CD14-positive monocyte (primary cell): ENCODE measurements around the gene BCORL1. TPM values are rescaled to one million over a fixed set of nuclear protein-coding genes. Genes with fewer than 3 reads are reported as not detected.

Experiments used
- DNase-seq, 3 donors: peaks; one replicate each; pipeline ENCODE4 v3.0.0-alpha.2; 2011 to 2022
- H2AFZ ChIP-seq: 2 replicates; pipeline ENCODE4 v1.6.0; 2012; ENCODE audit warnings: mild to moderate bottlenecking, low read depth, low read length, inconsistent platforms; ENCODE audit not compliant: insufficient read depth, poor library complexity, severe bottlenecking
- H3K27ac ChIP-seq, 2 donors: 1 replicate in 1 of 2; 2 replicates in 1 of 2; pipeline ENCODE4 v1.5.1; 2012 to 2013; ENCODE audit warnings: low read length in 2 of 2, control low read depth in 1 of 2, inconsistent platforms in 1 of 2, low read depth in 1 of 2, mild to moderate bottlenecking in 1 of 2
- H3K27me3 ChIP-seq, 2 donors: one replicate each; pipeline versions ENCODE4 v1.6.0 to v1.6.1; 2011 to 2013; ENCODE audit warnings: low read length in 2 of 2; ENCODE audit not compliant: control insufficient read depth in 2 of 2, insufficient read depth in 2 of 2
- H3K36me3 ChIP-seq, 2 donors: replicated peaks in 1 of 2; 1 replicate in 1 of 2; 2 replicates in 1 of 2; pipeline versions ENCODE4 v1.5.1 to v1.6.1; 2012 to 2013; ENCODE audit warnings: low read length in 2 of 2, control low read depth in 1 of 2, inconsistent platforms in 1 of 2, mild to moderate bottlenecking in 1 of 2; ENCODE audit not compliant: insufficient read depth in 2 of 2, control insufficient read depth in 1 of 2
- H3K4me1 ChIP-seq, 2 donors: 1 replicate in 1 of 2; 2 replicates in 1 of 2; pipeline versions ENCODE4 v1.5.1 to v1.6.1; 2012 to 2013; ENCODE audit warnings: low read length in 2 of 2, control low read depth in 1 of 2, inconsistent platforms in 1 of 2, mild to moderate bottlenecking in 1 of 2, moderate library complexity in 1 of 2; ENCODE audit not compliant: insufficient read depth in 2 of 2, control insufficient read depth in 1 of 2
- H3K4me2 ChIP-seq: replicated peaks from 2 replicates; pipeline ENCODE3; 2012; ENCODE audit warnings: low read length, moderate library complexity, mild to moderate bottlenecking; ENCODE audit not compliant: poor library complexity, severe bottlenecking; ENCODE audit errors: extremely low read depth
- H3K4me3 ChIP-seq, 3 experiments: fragments of 200-600 bp in 1 of 3; sonication (generic) in 1 of 3; replicated peaks in 1 of 3; 1 replicate in 2 of 3; 2 replicates in 1 of 3; pipeline ENCODE4 v1.5.1; 2011 to 2013; ENCODE audit warnings: low read length in 3 of 3, mild to moderate bottlenecking in 3 of 3, control low read depth in 2 of 3, low read depth in 2 of 3, inconsistent platforms in 1 of 3, moderate library complexity in 1 of 3
- H3K79me2 ChIP-seq: 2 replicates; pipeline ENCODE4 v1.6.0; 2012; ENCODE audit warnings: mild to moderate bottlenecking, control low read depth, inconsistent platforms, low read length, moderate library complexity; ENCODE audit not compliant: insufficient read depth
- H3K9ac ChIP-seq: 2 replicates; pipeline ENCODE4 v1.6.0; 2017; ENCODE audit warnings: low read length, mild to moderate bottlenecking; ENCODE audit not compliant: insufficient read depth, poor library complexity, severe bottlenecking
- H3K9me3 ChIP-seq, 2 donors: replicated peaks in 1 of 2; 1 replicate in 1 of 2; 2 replicates in 1 of 2; pipeline versions ENCODE4 v1.5.1 to v1.6.1; 2012 to 2013; ENCODE audit warnings: low read length in 2 of 2, control low read depth in 1 of 2; ENCODE audit not compliant: control insufficient read depth in 1 of 2, insufficient read depth in 1 of 2
- H4K20me1 ChIP-seq: 2 replicates; pipeline ENCODE4 v1.6.0; 2012; ENCODE audit warnings: mild to moderate bottlenecking, low read length, control low read depth, moderate library complexity; ENCODE audit not compliant: insufficient read depth
- H3K27ac Mint-ChIP-seq, 7 donors: one replicate each; pipeline ENCODE4 v1.8.0; 2020; ENCODE audit warnings: mild to moderate bottlenecking in 7 of 7, mixed read lengths in 7 of 7, moderate library complexity in 6 of 7, inconsistent platforms in 2 of 7
- H3K27me3 Mint-ChIP-seq, 3 donors: one replicate each; pipeline ENCODE4 v1.8.0; 2021 to 2022; ENCODE audit warnings: low read depth in 3 of 3, mild to moderate bottlenecking in 3 of 3, mixed read lengths in 3 of 3, moderate library complexity in 3 of 3, inconsistent platforms in 1 of 3
- H3K36me3 Mint-ChIP-seq, 2 donors: one replicate each; pipeline ENCODE4 v1.8.0; 2020; ENCODE audit warnings: mixed read lengths in 2 of 2, inconsistent platforms in 1 of 2, mild to moderate bottlenecking in 1 of 2
- H3K4me1 Mint-ChIP-seq: one replicate; pipeline ENCODE4 v1.8.0; 2020; ENCODE audit warnings: mild to moderate bottlenecking, mixed read lengths
- H3K4me3 Mint-ChIP-seq, 2 donors: one replicate each; pipeline ENCODE4 v1.8.0; 2020; ENCODE audit warnings: mild to moderate bottlenecking in 2 of 2, mixed read lengths in 2 of 2, moderate library complexity in 1 of 2
- H3K9me3 Mint-ChIP-seq, 7 donors: one replicate each; pipeline ENCODE4 v1.8.0; 2020 to 2022; ENCODE audit warnings: mixed read lengths in 7 of 7, mild to moderate bottlenecking in 6 of 7, moderate library complexity in 6 of 7, inconsistent platforms in 2 of 7
- WGBS: methylation state at CpG from one replicate; pipeline ENCODE4 v1.1.5; 2013; ENCODE audit warnings: missing lambda C conversion rate; ENCODE audit not compliant: insufficient coverage; 5-methylcytosine and 5-hydroxymethylcytosine counted together
- intact Hi-C, 2 donors: fragments of 100-400 bp; cut with micrococcal nuclease; formaldehyde crosslinking; loops; one replicate each; pipeline versions ENCODE4 v1.15.0 to v1.15.1; 2023
- polyA plus RNA-seq, 3 donors: library from polyadenylated mRNA; depleted of rRNA in 1 of 3; unstranded in 2 of 3; stranded (reverse) in 1 of 3; fragments of 300-500 nt in 2 of 3; fragments of >200 nt in 1 of 3; fragmentation: Illumina TruSeq in 2 of 3; gene quantifications; 1 replicate in 2 of 3; 2 replicates in 1 of 3; pipeline ENCODE4 v1.2.3, GENCODE V29; 2012 to 2021
- TF ChIP-seq, protein P1 (sequence below): fragments of 200-600 bp; IDR thresholded peaks from one replicate; pipeline ENCODE4 v1.8.0; 2022; ENCODE audit warnings: antibody characterized with exemption, mild to moderate bottlenecking

The BCORL1 gene
- polyA plus RNA-seq, 3 donors, result 0.69 to 2.4 (median 0.72) TPM

DNA sequence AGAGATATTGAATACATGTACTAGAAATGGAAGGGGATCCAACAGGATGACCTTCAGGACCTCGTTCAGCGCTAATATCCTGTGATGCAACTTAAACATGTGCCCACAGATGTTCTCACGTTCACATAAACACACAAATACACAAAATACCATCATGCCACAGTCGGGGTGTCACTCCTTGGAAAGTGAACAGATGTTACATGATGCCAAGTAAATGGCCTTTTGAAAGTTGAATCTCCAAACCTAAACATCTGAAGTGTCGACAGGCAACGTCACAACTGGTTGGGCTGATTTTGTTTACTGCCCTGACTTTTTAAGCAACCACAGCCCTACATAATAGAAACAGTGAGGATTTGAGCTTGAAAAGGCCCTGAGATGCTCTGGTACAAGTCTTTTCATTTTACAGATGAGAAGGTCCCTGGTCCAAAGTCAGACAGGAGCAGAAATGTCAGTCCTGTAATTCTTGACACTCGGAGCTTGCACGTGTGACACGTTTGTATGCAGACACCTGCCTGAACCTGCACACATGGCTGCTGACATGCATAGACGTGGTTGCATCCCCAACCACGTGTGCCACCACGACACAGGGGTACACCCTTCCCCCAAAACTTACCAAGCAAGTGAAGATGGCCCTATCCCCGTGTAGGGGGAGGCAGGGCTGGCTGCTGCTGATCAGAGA lies 23.5 kb upstream of the BCORL1 start:
- Mint-ChIP-seq H3K27me3 (peaks cover 3 to 10% (median 4%) of the 10 kb centered on the region in 3 donors), H3K4me3 (no peak overlapping the region), H3K4me1 (peaks cover 31% of the 10 kb centered on the region), H3K36me3 (no peaks in the 10 kb centered on the region), H3K27ac (no peak overlapping the region), H3K9me3 (peaks cover 0 to 7% (median 0%) of the 10 kb centered on the region in 7 donors)
- no peaks in the 10 kb centered on the region for H3K9me3 ChIP-seq
- H3K36me3 ChIP-seq, result no peaks in the 10 kb centered on the region
- no peaks in the 10 kb centered on the region for H4K20me1 ChIP-seq
- no peak overlapping the region for H3K9ac ChIP-seq
- TF ChIP-seq, protein P1, sequence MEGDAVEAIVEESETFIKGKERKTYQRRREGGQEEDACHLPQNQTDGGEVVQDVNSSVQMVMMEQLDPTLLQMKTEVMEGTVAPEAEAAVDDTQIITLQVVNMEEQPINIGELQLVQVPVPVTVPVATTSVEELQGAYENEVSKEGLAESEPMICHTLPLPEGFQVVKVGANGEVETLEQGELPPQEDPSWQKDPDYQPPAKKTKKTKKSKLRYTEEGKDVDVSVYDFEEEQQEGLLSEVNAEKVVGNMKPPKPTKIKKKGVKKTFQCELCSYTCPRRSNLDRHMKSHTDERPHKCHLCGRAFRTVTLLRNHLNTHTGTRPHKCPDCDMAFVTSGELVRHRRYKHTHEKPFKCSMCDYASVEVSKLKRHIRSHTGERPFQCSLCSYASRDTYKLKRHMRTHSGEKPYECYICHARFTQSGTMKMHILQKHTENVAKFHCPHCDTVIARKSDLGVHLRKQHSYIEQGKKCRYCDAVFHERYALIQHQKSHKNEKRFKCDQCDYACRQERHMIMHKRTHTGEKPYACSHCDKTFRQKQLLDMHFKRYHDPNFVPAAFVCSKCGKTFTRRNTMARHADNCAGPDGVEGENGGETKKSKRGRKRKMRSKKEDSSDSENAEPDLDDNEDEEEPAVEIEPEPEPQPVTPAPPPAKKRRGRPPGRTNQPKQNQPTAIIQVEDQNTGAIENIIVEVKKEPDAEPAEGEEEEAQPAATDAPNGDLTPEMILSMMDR, result no peak
- peaks cover 0 to under 1% of the 10 kb centered on the region in 2 donors for H3K27me3 ChIP-seq
- no peak overlapping the region for H3K27ac ChIP-seq
- H3K79me2 ChIP-seq, result no peaks in the 10 kb centered on the region
- no peak overlapping the region for H2AFZ ChIP-seq
- DNase-seq, result no peak
- no peak overlapping the region for H3K4me2 ChIP-seq
- H3K4me3 ChIP-seq, result no peak overlapping the region
- intact Hi-C loops, result no loop called here
- H3K4me1 ChIP-seq, result peaks cover 32% of the 10 kb centered on the region in 2 donors
- WGBS, result no CpG with 5 or more reads among the region's 13 CpGs

DNA sequence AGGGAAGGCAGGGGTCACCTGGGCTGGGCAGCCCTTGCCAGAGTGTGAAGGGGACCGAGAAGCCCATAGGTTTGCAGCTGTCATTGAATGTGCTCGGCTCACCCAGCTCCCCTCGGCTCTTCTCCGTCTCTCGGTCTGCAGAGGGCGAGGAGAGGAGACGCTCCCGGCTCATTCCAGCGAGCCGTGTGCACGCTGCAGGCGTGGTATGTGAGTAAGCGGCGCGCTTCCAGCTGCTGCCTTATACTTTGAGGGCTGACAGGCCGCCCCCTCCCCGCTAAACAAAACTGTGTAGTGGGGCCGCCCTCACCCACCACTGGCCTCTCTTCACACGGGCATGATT lies 23.0 kb upstream of the BCORL1 start:
- WGBS, result 95% methylated on average over 4 of the region's 19 CpGs
- no peak overlapping the region for H3K4me2 ChIP-seq
- H3K4me1 ChIP-seq, result peaks cover 32% of the 10 kb centered on the region in 2 donors
- Mint-ChIP-seq H3K27ac (no peak overlapping the region), H3K36me3 (no peaks in the 10 kb centered on the region), H3K9me3 (peaks cover 0 to 7% (median 0%) of the 10 kb centered on the region in 7 donors), H3K27me3 (peaks cover 0 to 6% (median 4%) of the 10 kb centered on the region in 3 donors), H3K4me3 (no peak overlapping the region), H3K4me1 (peaks cover 31% of the 10 kb centered on the region)
- TF ChIP-seq, protein P1, result no peak
- no peaks in the 10 kb centered on the region for H3K9me3 ChIP-seq
- intact Hi-C loops, result no loop called here
- H3K9ac ChIP-seq, result no peak overlapping the region
- H2AFZ ChIP-seq, result no peak overlapping the region
- H3K36me3 ChIP-seq, result no peaks in the 10 kb centered on the region
- no peaks in the 10 kb centered on the region for H3K79me2 ChIP-seq
- no peaks in the 10 kb centered on the region for H3K27me3 ChIP-seq
- no peaks in the 10 kb centered on the region for H4K20me1 ChIP-seq
- no peak overlapping the region for H3K27ac ChIP-seq
- H3K4me3 ChIP-seq, result no peak overlapping the region
- no peak for DNase-seq
